Panc1 (cell line): ENCODE data around the gene GID4. TPM values are rescaled to one million over a fixed set of nuclear protein-coding genes. Genes with fewer than 3 reads are reported as not detected.

ENCODE experiments used
- ATAC-seq: fragments of 200-7000 bp; cut with Tn5 transposase; 2 replicates; pipeline ENCODE4 v1.9.1; 2020; ENCODE audit warnings: mild to moderate bottlenecking, moderate library complexity
- BruUV-seq: library from RNA; stranded (reverse); fragments of 400-500 nt; replicated peaks from 2 replicates; lab custom pipeline; 2021; lab: Mats Ljungman, UMichigan
- CTCF ChIA-PET: fragments of 300-600 bp; sonication (Branson Sonifier 250); formaldehyde crosslinking; loops from one replicate; lab custom pipeline; 2022; ENCODE audit warnings: antibody characterized with exemption; lab: Charles Lee
- POLR2A ChIA-PET: fragments of 300-600 bp; sonication (Branson Sonifier 250); formaldehyde crosslinking; loops from one replicate; lab custom pipeline; 2022; ENCODE audit warnings: antibody characterized with exemption; lab: Charles Lee
- DNase-seq: peaks from one replicate; pipeline ENCODE4 v3.0.0-alpha.2; 2010; ENCODE audit warnings: low read depth, low spot score
- H3K27ac ChIP-seq: 2 replicates; pipeline ENCODE4 v1.5.1; 2011; ENCODE audit warnings: mild to moderate bottlenecking, low read length, inconsistent platforms
- H3K27me3 ChIP-seq: fragments of 200-500 bp; sonication (Bioruptor generic); 2 replicates; pipeline ENCODE4 v1.6.0; 2014; ENCODE audit warnings: low read length, inconsistent platforms; ENCODE audit not compliant: control insufficient read depth, insufficient read depth
- H3K36me3 ChIP-seq: fragments of 200-500 bp; sonication (Bioruptor generic); 2 replicates; pipeline ENCODE4 v1.5.1; 2014; ENCODE audit warnings: inconsistent platforms, mild to moderate bottlenecking, low read length, moderate library complexity; ENCODE audit not compliant: control insufficient read depth, insufficient read depth
- H3K4me1 ChIP-seq: 2 replicates; pipeline ENCODE4 v1.5.1; 2011; ENCODE audit warnings: inconsistent platforms, mild to moderate bottlenecking, low read length, moderate library complexity; ENCODE audit not compliant: control insufficient read depth, insufficient read depth
- H3K4me3 ChIP-seq, 2 experiments: 2 replicates each; pipeline ENCODE4 v1.5.1; 2011 to 2012; ENCODE audit warnings: low read depth in 2 of 2, low read length in 2 of 2, mild to moderate bottlenecking in 2 of 2, inconsistent platforms in 1 of 2, moderate library complexity in 1 of 2
- H3K9me3 ChIP-seq: fragments of 200-500 bp; sonication (Bioruptor generic); 2 replicates; pipeline ENCODE4 v1.5.1; 2014; ENCODE audit warnings: low read depth, mild to moderate bottlenecking, inconsistent platforms, low read length, moderate library complexity; ENCODE audit not compliant: control insufficient read depth, insufficient read depth
- POLR2AphosphoS5 ChIP-seq: IDR thresholded peaks from 2 replicates; pipeline ENCODE4 v1.6.1; 2012; ENCODE audit warnings: mild to moderate bottlenecking, low read depth, low read length, moderate library complexity
- SIN3A ChIP-seq: IDR thresholded peaks from 2 replicates; pipeline ENCODE4 v1.6.1; 2012; ENCODE audit warnings: low read depth, mild to moderate bottlenecking, low read length, moderate library complexity, borderline replicate concordance; ENCODE audit not compliant: insufficient read depth
- TCF7L2 ChIP-seq: IDR thresholded peaks from 2 replicates; pipeline ENCODE4 v1.6.1; 2011; ENCODE audit warnings: mild to moderate bottlenecking, low read depth, low read length, inconsistent platforms
- in situ Hi-C: cut with HindIII; loops from 2 replicates; pipeline ENCODE4 v1.10.0; 2016; ENCODE audit warnings: low sequenced_read_pairs, low pct_unique_long_range_greater_than_20kb
- intact Hi-C: fragments of 100-400 bp; cut with micrococcal nuclease; formaldehyde crosslinking; loops from one replicate; pipeline ENCODE4 v1.10.0; 2022; ENCODE audit not compliant: unreplicated experiment
- total RNA-seq: library from RNA; stranded (reverse); gene quantifications from one replicate; pipeline ENCODE4 v1.2.1, GENCODE V29; 2021; ENCODE audit not compliant: unreplicated experiment
- TF ChIP-seq, protein P1 (sequence below), 2 experiments: IDR thresholded peaks; 2 replicates each; pipeline ENCODE4 v1.6.1; 2011 to 2012; ENCODE audit warnings: low read depth in 2 of 2, control low read depth in 1 of 2, low read length in 1 of 2, mild to moderate bottlenecking in 1 of 2, moderate library complexity in 1 of 2; ENCODE audit not compliant: insufficient read depth in 1 of 2
- TF ChIP-seq, protein P2 (sequence below): fragments of 450-650 bp; IDR thresholded peaks from 2 replicates; pipeline ENCODE4 v1.5.1; 2017; ENCODE audit warnings: mild to moderate bottlenecking

Gene GID4
- total RNA-seq, 1 experiment from 2014 or later, result 11.1 TPM

DNA sequence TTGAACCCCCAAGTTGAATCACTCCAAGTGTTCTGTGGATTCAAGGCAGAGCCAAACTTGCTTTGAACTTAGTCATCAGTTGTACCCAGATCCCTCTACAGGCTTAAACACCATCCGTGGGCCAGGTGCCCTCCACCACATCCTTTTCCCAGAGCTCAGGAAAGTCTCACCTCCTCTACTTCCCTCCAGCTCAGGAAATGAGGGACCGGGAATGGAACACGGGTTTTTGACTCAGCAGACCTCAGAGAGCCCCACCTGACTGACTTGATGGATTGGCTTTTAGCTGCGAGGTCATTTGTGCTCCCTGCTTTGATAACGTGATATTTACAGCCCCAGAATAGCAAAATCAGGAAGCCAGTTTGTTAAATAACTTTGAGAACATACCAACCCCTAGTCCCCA is 20.1 kb downstream of the GID4 start:
- no TSS peak for BruUV-seq

DNA sequence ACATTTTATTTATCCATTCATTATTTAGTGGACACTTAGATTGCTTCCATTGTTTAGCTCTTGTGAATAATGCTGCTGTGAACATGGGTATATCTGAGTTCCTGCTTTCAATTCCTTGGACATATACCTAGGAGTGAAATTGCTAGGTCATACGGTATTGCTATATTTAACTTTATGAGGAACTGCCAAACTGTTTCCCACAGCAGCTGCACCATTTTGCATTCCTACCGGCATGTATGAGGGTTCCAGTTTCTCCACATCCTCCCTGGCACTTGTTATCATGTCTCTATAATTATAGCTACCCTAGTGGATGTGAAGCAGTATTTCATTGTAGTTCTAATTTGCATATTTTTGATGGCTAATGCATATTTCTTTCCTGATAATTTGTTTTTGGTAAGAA is 24.8 kb downstream of the GID4 start:
- BruUV-seq, result no TSS peak
- Histone ChIP-seq H3K4me3 (no peak overlapping the region), H3K27me3 (no peaks in the 10 kb centered on the region), H3K9me3 (no peaks in the 10 kb centered on the region), H3K27ac (no peak overlapping the region), H3K4me1 (no peaks in the 10 kb centered on the region), H3K36me3 (peaks cover 5% of the 10 kb centered on the region)
- ATAC-seq, result no peak
- DNase-seq, result no peak
- ChIA-PET CTCF (no interaction called here), POLR2A (no interaction called here)
- intact Hi-C loops, result no loop called here
- TF ChIP-seq SIN3A, result no peak
- TF ChIP-seq, protein P1, sequence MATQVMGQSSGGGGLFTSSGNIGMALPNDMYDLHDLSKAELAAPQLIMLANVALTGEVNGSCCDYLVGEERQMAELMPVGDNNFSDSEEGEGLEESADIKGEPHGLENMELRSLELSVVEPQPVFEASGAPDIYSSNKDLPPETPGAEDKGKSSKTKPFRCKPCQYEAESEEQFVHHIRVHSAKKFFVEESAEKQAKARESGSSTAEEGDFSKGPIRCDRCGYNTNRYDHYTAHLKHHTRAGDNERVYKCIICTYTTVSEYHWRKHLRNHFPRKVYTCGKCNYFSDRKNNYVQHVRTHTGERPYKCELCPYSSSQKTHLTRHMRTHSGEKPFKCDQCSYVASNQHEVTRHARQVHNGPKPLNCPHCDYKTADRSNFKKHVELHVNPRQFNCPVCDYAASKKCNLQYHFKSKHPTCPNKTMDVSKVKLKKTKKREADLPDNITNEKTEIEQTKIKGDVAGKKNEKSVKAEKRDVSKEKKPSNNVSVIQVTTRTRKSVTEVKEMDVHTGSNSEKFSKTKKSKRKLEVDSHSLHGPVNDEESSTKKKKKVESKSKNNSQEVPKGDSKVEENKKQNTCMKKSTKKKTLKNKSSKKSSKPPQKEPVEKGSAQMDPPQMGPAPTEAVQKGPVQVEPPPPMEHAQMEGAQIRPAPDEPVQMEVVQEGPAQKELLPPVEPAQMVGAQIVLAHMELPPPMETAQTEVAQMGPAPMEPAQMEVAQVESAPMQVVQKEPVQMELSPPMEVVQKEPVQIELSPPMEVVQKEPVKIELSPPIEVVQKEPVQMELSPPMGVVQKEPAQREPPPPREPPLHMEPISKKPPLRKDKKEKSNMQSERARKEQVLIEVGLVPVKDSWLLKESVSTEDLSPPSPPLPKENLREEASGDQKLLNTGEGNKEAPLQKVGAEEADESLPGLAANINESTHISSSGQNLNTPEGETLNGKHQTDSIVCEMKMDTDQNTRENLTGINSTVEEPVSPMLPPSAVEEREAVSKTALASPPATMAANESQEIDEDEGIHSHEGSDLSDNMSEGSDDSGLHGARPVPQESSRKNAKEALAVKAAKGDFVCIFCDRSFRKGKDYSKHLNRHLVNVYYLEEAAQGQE (IDR thresholded peaks at IDR 0.05; ENCODE audit: insufficient read depth in 1 of 2, low read depth in 2 of 2, low read length in 1 of 2), result no peak
- TF ChIP-seq, protein P2, sequence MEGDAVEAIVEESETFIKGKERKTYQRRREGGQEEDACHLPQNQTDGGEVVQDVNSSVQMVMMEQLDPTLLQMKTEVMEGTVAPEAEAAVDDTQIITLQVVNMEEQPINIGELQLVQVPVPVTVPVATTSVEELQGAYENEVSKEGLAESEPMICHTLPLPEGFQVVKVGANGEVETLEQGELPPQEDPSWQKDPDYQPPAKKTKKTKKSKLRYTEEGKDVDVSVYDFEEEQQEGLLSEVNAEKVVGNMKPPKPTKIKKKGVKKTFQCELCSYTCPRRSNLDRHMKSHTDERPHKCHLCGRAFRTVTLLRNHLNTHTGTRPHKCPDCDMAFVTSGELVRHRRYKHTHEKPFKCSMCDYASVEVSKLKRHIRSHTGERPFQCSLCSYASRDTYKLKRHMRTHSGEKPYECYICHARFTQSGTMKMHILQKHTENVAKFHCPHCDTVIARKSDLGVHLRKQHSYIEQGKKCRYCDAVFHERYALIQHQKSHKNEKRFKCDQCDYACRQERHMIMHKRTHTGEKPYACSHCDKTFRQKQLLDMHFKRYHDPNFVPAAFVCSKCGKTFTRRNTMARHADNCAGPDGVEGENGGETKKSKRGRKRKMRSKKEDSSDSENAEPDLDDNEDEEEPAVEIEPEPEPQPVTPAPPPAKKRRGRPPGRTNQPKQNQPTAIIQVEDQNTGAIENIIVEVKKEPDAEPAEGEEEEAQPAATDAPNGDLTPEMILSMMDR, result no peak
- TF ChIP-seq TCF7L2, result no peak
- in situ Hi-C loops, result no loop called here

More for the DNA sequence above, 20.1 kb downstream of the GID4 start:
- no peak for DNase-seq
- no peak for ATAC-seq
- Histone ChIP-seq H3K4me1 (no peaks in the 10 kb centered on the region), H3K9me3 (no peaks in the 10 kb centered on the region), H3K4me3 (no peak overlapping the region), H3K27ac (no peak overlapping the region), H3K36me3 (peaks cover 7% of the 10 kb centered on the region), H3K27me3 (no peaks in the 10 kb centered on the region)
- TF ChIP-seq POLR2AphosphoS5, result no peak
- TF ChIP-seq TCF7L2, result no peak
- TF ChIP-seq, protein P1 (IDR thresholded peaks at IDR 0.05; ENCODE audit: insufficient read depth in 1 of 2, low read depth in 2 of 2, low read length in 1 of 2), result no peak
- TF ChIP-seq, protein P2, result no peak
- no peak for TF ChIP-seq SIN3A
- in situ Hi-C loops (no loop called here), intact Hi-C loops (no loop called here)
- ChIA-PET CTCF (no interaction called here), POLR2A (interaction anchor here (0.6 kb wide), 1 partner anchor 124 kb away, joined by 3 read pairs; no protein-coding TSS in a partner anchor)
